ENCODE data around the gene RDH16.

RDH16 gene

GRCh38 chr12:56957229-56958052 is at the start of gene RDH16:
Gene RDH16 (minus strand): TSS chr12:56957608. CDS start chr12:56957462, 146 bp downstream.
- no peak for DNase-seq

- no peak for DNase-seq
These were observed 49.5 kb upstream of the RDH16 start for GRCh38 chr12:57006809-57007475.

- DNase-seq: peak; percentile 44
These were observed 48.8 kb upstream of the RDH16 start, which contains the start of gene ZBTB39 for GRCh38 chr12:57005980-57006808. Gene ZBTB39 (minus strand): TSS chr12:57006546. CDS start chr12:57004917, 1,629 bp downstream.

GRCh38 chr12:57004651-57005050 is 47.2 kb upstream of the RDH16 start:
- DNase-seq: no peak

GRCh38 chr12:57003395-57003794 is 46.0 kb upstream of the RDH16 start:
- DNase-seq: no peak

GRCh38 chr12:57001448-57001906 is 44.1 kb upstream of the RDH16 start:
- peak; percentile 31 for DNase-seq

- no peak for DNase-seq
These were observed 43.0 kb upstream of the RDH16 start for GRCh38 chr12:57000393-57000792.

- no peak for DNase-seq
These were observed 42.0 kb upstream of the RDH16 start for GRCh38 chr12:56999456-56999855.

GRCh38 chr12:56998981-56999380 is 41.6 kb upstream of the RDH16 start:
- DNase-seq: no peak

- no peak for DNase-seq
These were observed 40.9 kb upstream of the RDH16 start for GRCh38 chr12:56998316-56998715.

GRCh38 chr12:56996793-56997545 is 39.6 kb upstream of the RDH16 start:
- no peak for DNase-seq

- DNase-seq: no peak
These were observed 38.6 kb upstream of the RDH16 start for GRCh38 chr12:56995930-56996496.

- no peak for DNase-seq
These were observed 38.0 kb upstream of the RDH16 start for GRCh38 chr12:56995201-56995929.

GRCh38 chr12:56994231-56994746 is 36.9 kb upstream of the RDH16 start:
- no peak for DNase-seq

- DNase-seq: no peak
These were observed 35.9 kb upstream of the RDH16 start for GRCh38 chr12:56993346-56993745.

- no peak for DNase-seq
These were observed 34.2 kb upstream of the RDH16 start for GRCh38 chr12:56991319-56992246.

- DNase-seq: no peak
These were observed 33.4 kb upstream of the RDH16 start for GRCh38 chr12:56990648-56991318.

GRCh38 chr12:56989861-56990610 is 32.6 kb upstream of the RDH16 start:
- no peak for DNase-seq

All from NCI-H2107 (cell line).